Activated T-helper 1 cell treated with anti-CD3 and anti-CD28 coated beads, Interleukin-12 subunit alpha, Interleukin-12 subunit beta, Interleukin-2, Interleukin-4 antibody, amounts not matched to agents 30 ng/mL and 10 ng/mL and 1 ng/mL, durations not matched to agents 14 hours and 24 hours and 36 hours (primary cell): ENCODE data around the gene PYDC1. TPM values are rescaled to one million over a fixed set of nuclear protein-coding genes. Genes with fewer than 3 reads are reported as not detected.
A peak's percentile ranks its signal among the peaks of the same experiment; 100 is the strongest.
"Not testable (repeated sequence)": the region's sequence is repeated elsewhere in the genome, so short reads cannot be mapped to it uniquely, and the experiment has no call there.

Experiments
- DNase-seq: peaks from one replicate; pipeline ENCODE4 v3.0.0; 2021; ENCODE audit warnings: low spot score
- H3K27ac Mint-ChIP-seq: one replicate; pipeline ENCODE4 v1.8.0; 2021; ENCODE audit warnings: mild to moderate bottlenecking, mixed read lengths
- H3K27me3 Mint-ChIP-seq: one replicate; pipeline ENCODE4 v1.8.0; 2022; ENCODE audit warnings: mild to moderate bottlenecking, moderate library complexity, mixed read lengths; ENCODE audit not compliant: insufficient read depth
- H3K36me3 Mint-ChIP-seq: one replicate; pipeline ENCODE4 v1.8.0; 2021; ENCODE audit warnings: low read depth, mixed read lengths
- H3K4me1 Mint-ChIP-seq: one replicate; pipeline ENCODE4 v1.8.0; 2021; ENCODE audit warnings: low read depth, mixed read lengths
- H3K4me3 Mint-ChIP-seq: one replicate; pipeline ENCODE4 v1.8.0; 2021; ENCODE audit warnings: mild to moderate bottlenecking, moderate library complexity, mixed read lengths
- H3K9me3 Mint-ChIP-seq: one replicate; pipeline ENCODE4 v1.8.0; 2021; ENCODE audit warnings: mixed read lengths
- intact Hi-C: fragments of 100-400 bp; cut with micrococcal nuclease; formaldehyde crosslinking; loops from one replicate; pipeline ENCODE4 v1.15.1; 2024
- total RNA-seq: library from RNA; stranded (reverse); gene quantifications from 2 replicates; pipeline ENCODE4 v1.2.3, GENCODE V29; 2022

PYDC1 gene
- total RNA-seq, 1 donor from 2014 or later = not detected

DNA sequence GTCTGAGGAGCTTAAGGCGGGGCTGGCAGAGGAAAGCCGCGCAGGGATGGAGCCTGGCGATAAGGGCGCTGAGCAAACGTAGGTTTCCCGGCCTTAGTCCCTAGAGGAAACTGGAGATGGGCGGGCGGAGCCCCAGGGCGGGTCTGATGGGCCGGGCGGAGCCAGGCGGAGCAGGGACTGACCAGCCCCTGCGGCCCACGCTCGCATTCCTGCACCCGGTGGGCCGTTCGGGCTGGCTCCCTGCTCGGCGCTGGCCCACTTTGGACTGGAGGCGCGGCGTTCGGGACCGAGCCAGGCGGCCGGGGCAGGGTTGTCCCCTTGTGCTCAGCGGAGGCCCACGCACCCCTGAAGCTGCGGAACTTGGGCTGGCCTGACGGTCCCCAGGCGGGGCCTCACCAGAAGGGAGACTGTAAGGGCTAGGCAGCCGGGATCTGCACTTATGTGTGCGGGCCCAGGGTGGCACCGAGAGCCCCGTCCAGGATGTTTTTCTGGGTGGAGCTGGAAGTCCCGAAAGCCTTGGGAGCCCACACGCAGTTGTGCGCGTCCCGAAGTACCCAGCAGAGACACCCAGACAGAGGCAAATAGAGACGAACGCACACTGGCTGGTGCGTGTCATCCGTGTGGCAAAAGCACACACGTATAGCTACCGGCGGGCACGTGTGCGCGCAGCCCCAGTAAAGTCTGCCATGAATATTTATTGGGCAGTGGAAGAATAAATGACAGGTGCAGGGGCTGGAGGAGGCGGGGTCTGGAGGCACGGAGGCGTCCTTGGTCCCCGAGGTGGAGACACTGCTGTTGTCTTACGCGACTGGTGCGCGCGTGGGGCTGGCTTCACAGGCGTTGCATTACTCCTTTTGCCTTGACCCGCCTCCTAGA lies 1.4 kb downstream of the PYDC1 start:
- DNase-seq = no peak
- Mint-ChIP-seq H3K27me3 (peaks cover 31% of the 10 kb centered on the region), H3K4me3 (peak overlapping the region; percentile 74), H3K4me1 (peaks cover 23% of the 10 kb centered on the region), H3K27ac (no peak overlapping the region), H3K9me3 (no peaks in the 10 kb centered on the region), H3K36me3 (peaks cover 2% of the 10 kb centered on the region)
- intact Hi-C loops = loop anchor here (2.0 to 5.0 kb wide), 3 partner anchors 15 to 227 kb away; partner anchors contain the start of gene ZNF843

- no peak for DNase-seq
- peak overlapping the region; percentile 33 for H3K4me3 Mint-ChIP-seq
- H3K4me1 Mint-ChIP-seq = peaks cover 23% of the 10 kb centered on the region
- H3K9me3 Mint-ChIP-seq = no peaks in the 10 kb centered on the region
- peaks cover 2% of the 10 kb centered on the region for H3K36me3 Mint-ChIP-seq
- H3K27ac Mint-ChIP-seq = no peak overlapping the region
- peaks cover 30% of the 10 kb centered on the region for H3K27me3 Mint-ChIP-seq
- intact Hi-C loops = loop anchor here (5.0 kb wide), 2 partner anchors 118 to 228 kb away; partner anchors contain the start of gene ZNF843
Observed at GRCh38 chr16:31214708-31215286, 2.1 kb downstream of the PYDC1 start.

DNA sequence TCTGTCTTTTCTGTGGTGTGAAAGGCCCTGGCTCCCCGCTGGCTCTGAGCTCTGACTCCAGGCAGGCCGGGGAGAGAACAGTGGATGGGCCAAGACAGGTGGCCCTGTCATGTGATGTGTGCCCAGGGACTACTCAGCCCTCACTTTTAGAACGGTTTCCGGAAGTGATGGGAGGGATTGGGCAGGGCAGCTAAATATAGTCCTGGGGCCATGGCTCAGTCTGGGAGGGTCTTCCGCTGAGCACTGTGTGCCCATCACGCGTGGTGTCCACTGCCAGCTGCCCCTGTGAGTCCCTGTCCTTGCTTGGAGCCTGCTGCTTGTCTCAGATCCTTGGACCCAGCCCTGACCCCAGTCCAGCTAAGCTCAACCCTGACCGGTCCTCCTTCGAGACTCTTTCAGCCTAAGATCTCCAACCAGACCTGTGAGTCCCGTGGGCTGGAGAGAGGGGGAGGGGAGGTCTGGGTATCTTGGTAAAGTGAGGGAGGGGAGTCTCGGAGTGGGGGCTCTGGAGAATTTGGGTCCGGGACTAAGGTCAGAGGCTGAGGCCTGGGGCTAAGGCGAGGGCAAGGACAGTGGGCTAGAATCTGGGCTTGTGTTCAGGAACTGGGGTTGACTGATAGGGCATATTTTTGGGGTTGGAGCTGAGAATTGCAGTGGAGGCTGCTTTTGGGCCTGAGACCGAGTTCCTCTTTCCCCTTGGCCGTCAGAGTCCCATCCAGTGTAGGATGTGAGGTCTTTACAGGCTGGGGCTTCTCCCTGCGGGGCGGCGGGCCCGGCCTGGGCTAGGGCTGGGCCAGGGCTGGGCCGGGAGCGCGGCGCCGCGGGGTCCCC lies 2.8 kb downstream of the PYDC1 start, which contains the start of gene TRIM72:
TSS of gene TRIM72 (plus strand) at position 243 of the 831 bp plus-strand sequence. CDS start 620 bp downstream, outside the sequence.
- Mint-ChIP-seq H3K4me3 (peak within 1 kb of the TSS; percentile 33), H3K9me3 (no peaks in the 10 kb centered on the region), H3K4me1 (peaks cover 23% of the 10 kb centered on the region), H3K27ac (no peak within 1 kb of the TSS), H3K27me3 (peaks cover 30% of the 10 kb centered on the region), H3K36me3 (peaks cover 2% of the 10 kb centered on the region)
- intact Hi-C loops = no loop called here
- no peak for DNase-seq

- no peak for DNase-seq
- Mint-ChIP-seq H3K4me1 (peaks cover 23% of the 10 kb centered on the region), H3K36me3 (peaks cover 2% of the 10 kb centered on the region), H3K4me3 (no peak overlapping the region), H3K27me3 (peaks cover 24% of the 10 kb centered on the region), H3K9me3 (no peaks in the 10 kb centered on the region), H3K27ac (no peak overlapping the region)
- intact Hi-C loops = no loop called here
Observed at GRCh38 chr16:31213342-31213741, 3.6 kb downstream of the PYDC1 start.

- H3K27ac Mint-ChIP-seq = no peak overlapping the region
- H3K9me3 Mint-ChIP-seq = no peaks in the 10 kb centered on the region
- H3K36me3 Mint-ChIP-seq = peaks cover 3% of the 10 kb centered on the region
- intact Hi-C loops = no loop called here
- peaks cover 5% of the 10 kb centered on the region for H3K27me3 Mint-ChIP-seq
- DNase-seq = no peak
- H3K4me1 Mint-ChIP-seq = peaks cover 24% of the 10 kb centered on the region
- H3K4me3 Mint-ChIP-seq = no peak overlapping the region
Observed at GRCh38 chr16:31206776-31207175, 10.2 kb downstream of the PYDC1 start.

DNA sequence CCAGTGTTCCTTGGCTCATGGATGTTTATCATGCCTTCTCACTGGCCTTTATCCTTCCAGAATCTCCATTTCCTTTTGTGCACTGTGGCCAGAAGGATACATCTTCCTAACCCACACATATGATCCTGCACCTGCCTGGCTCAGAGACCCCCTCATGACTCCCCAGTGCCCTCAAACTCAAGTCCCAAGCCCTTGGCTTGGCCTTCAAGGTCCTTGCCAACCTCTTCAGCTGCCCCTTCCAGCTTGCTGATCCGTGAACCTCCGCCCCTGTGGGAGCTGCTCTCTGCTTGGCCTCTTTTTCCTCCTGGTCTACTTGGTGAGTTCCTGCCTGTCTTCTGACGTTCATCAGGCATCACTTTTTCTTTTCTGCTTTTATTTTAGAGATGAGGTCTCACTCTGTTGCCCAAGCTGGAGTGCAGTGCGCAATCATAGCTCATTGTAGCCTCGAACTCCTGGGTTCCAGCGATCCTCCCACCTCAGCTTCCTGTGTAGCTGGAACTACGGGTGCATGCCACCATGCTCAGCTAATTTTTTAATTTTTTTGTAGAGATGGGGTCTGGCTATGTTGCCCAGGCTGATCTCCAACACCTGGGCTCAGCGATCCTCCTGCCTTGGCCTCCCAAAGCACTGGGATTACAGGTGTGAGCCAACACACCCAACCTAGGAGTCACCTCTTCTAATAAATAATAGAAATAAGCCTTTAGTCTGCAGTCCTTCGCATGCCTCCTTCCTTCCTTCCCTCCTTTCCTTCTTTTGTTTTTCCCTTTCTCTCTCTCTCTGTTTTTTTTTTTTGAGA lies 11.9 kb downstream of the PYDC1 start:
- Mint-ChIP-seq H3K9me3 (no peaks in the 10 kb centered on the region), H3K4me1 (peaks cover 32% of the 10 kb centered on the region), H3K27ac (no peak overlapping the region), H3K36me3 (peaks cover 8% of the 10 kb centered on the region), H3K4me3 (peak overlapping the region; percentile 23), H3K27me3 (peaks cover 5% of the 10 kb centered on the region)
- intact Hi-C loops = loop anchor here (5.0 kb wide), 2 partner anchors 152 to 662 kb away; partner anchors contain the start of gene ITGAX
- no peak for DNase-seq

DNA sequence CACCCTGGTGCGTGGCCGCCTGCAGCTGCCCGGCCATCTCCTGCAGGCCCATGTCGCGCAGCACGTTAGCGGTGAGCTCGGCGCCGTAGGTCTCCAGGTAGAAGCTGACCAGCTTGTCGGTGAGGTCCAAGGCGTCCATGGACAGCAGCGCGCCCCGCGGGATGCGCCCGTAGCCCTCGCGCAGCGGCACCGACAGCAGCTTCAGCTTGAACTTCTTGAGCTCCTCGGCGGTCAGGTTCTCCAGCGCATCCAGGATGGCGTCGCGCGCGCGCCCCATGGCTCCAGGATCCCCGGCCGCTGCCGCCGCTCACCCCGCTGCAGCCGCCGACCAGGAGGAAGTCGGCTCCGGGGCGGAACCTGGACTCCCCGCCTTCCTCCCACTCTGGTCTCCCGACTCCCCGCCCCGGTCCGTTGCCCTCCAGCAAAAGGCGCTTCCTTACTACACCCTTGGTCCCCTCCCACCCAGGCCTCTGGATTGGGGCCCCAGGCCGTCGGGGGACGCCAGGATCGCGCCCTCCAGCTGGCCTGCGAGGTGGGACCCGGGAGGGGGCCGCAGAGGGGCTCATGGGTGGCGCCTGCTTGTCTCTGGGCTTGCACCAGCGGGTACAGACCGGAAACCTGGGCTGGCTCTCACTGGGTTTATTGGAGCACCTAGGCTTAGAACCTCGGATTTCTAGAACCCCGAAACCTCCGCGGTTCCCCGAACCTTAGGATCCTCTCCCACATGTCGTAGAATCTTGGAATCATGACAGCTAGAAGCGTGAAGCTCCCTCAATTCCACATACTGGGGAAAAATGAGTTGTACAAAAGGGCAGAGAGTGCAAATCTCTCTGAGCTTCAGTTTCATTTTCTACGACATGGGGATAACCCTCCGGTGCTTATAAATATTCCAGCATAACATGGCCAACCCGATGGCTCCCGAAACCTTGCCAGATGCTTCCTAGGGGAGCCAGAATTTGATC lies 14.2 kb downstream of the PYDC1 start, which contains the start of gene PYCARD:
TSS of gene PYCARD (minus strand) at position 347 of the 962 bp plus-strand sequence. CDS start at position 277, 70 bp downstream.
- no peaks in the 10 kb centered on the region for H3K9me3 Mint-ChIP-seq
- intact Hi-C loops = loop anchor here (5.0 kb wide), 2 partner anchors 155 to 665 kb away; partner anchors contain the start of gene ITGAX
- no peak for DNase-seq
- H3K36me3 Mint-ChIP-seq = peaks cover 16% of the 10 kb centered on the region
- H3K27me3 Mint-ChIP-seq = peaks cover 5% of the 10 kb centered on the region
- H3K4me1 Mint-ChIP-seq = peaks cover 55% of the 10 kb centered on the region
- H3K4me3 Mint-ChIP-seq = peak within 1 kb of the TSS; percentile 85
- H3K27ac Mint-ChIP-seq = peak within 1 kb of the TSS; percentile 80

- Mint-ChIP-seq H3K4me1 (peaks cover 55% of the 10 kb centered on the region), H3K36me3 (peaks cover 17% of the 10 kb centered on the region), H3K4me3 (peak overlapping the region; percentile 85), H3K27me3 (peaks cover 4% of the 10 kb centered on the region), H3K9me3 (no peaks in the 10 kb centered on the region), H3K27ac (peak overlapping the region; percentile 80)
- intact Hi-C loops = loop anchor here (1.0 to 5.0 kb wide), 7 partner anchors 15 to 666 kb away; partner anchors contain the start of genes ITGAX and PYDC1
- peak; percentile 37 for DNase-seq
Observed at GRCh38 chr16:31201582-31202413, 15.1 kb downstream of the PYDC1 start.

DNA sequence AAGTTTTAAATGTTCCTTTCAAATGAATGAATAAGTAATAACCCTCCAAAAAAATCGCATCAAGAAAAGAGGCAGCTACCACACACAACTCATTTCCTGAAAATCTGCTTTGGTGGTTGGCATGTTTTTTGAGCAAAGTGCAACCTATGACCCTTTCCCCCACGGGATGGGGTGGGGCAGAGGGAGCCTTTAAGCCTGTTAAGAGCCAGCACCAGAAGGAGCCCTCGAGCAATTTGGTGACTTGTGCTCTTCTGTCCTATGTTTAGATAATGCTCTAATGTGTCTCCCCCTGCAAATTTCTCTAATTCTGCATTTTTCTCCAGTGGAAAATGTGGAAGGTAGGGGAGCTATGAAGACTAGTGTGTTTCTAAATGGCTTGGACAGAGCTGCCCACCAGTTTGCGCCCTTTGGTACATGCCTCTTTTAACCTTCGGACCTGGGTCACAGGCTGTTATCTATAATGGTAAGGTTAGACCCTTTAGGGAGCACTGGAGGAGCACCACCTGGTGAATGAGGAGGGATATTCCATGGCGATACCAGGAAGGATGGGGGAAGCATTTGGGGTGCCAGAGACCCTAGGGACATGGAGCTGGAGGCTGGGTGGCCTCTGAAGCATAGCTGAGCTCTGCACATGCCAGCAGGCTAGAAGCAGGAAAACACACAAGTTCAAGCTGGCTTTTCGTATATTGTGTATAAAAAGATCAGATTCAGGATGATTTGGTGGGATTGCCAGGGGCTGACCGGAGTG lies 15.9 kb downstream of the PYDC1 start:
- Mint-ChIP-seq H3K4me1 (peaks cover 55% of the 10 kb centered on the region), H3K27ac (peak overlapping the region; percentile 33), H3K36me3 (peaks cover 23% of the 10 kb centered on the region), H3K4me3 (peak overlapping the region; percentile 85), H3K9me3 (no peaks in the 10 kb centered on the region), H3K27me3 (no peaks in the 10 kb centered on the region)
- intact Hi-C loops = loop anchor here (1.0 to 5.0 kb wide), 8 partner anchors 16 to 666 kb away; partner anchors contain the start of genes ITGAX and PYDC1
- peak; percentile 49 for DNase-seq

GRCh38 chr16:31200111-31200510 lies 16.8 kb downstream of the PYDC1 start:
- Mint-ChIP-seq H3K36me3 (peaks cover 27% of the 10 kb centered on the region), H3K4me3 (peak overlapping the region; percentile 1), H3K4me1 (peaks cover 55% of the 10 kb centered on the region)
- intact Hi-C loops = loop anchor here (1.0 to 5.0 kb wide), 6 partner anchors 17 to 667 kb away; partner anchors contain the start of genes ITGAX and PYDC1
- not testable (repeated sequence) for DNase-seq, H3K27me3 Mint-ChIP-seq, H3K27ac Mint-ChIP-seq, H3K9me3 Mint-ChIP-seq
